Measurements from ENCODE around the gene PPP1R15A.

GRCh38 chr19:48868114-48868886, 3.9 kb upstream of the PPP1R15A start, which contains the start of gene PLEKHA4:
- TF ChIP-seq, protein P1, sequence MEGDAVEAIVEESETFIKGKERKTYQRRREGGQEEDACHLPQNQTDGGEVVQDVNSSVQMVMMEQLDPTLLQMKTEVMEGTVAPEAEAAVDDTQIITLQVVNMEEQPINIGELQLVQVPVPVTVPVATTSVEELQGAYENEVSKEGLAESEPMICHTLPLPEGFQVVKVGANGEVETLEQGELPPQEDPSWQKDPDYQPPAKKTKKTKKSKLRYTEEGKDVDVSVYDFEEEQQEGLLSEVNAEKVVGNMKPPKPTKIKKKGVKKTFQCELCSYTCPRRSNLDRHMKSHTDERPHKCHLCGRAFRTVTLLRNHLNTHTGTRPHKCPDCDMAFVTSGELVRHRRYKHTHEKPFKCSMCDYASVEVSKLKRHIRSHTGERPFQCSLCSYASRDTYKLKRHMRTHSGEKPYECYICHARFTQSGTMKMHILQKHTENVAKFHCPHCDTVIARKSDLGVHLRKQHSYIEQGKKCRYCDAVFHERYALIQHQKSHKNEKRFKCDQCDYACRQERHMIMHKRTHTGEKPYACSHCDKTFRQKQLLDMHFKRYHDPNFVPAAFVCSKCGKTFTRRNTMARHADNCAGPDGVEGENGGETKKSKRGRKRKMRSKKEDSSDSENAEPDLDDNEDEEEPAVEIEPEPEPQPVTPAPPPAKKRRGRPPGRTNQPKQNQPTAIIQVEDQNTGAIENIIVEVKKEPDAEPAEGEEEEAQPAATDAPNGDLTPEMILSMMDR (conservative IDR thresholded peaks at IDR 0.05; ENCODE audit: low read depth, low read length) = no peak
- no peak for TF ChIP-seq EZH2 (IDR thresholded peaks at IDR 0.05; ENCODE audit: borderline replicate concordance, low read depth, low read length, poor library complexity, severe bottlenecking)
